NCI-H510A (cell line): ENCODE measurements around the gene MAZ.
"Not testable (repeated sequence)": the region's sequence is repeated elsewhere in the genome, so short reads cannot be mapped to it uniquely, and the experiment has no call there.

Experiments used
- DNase-seq: peaks from one replicate; lab custom pipeline; 2025; lab: John Stamatoyannopoulos, UW

The MAZ gene

GRCh38 chr16:29825145-29826044 is 19.1 kb downstream of the MAZ start:
- DNase-seq, result no peak

GRCh38 chr16:29826342-29826695 is 20.0 kb downstream of the MAZ start:
- DNase-seq, result no peak

GRCh38 chr16:29830774-29831173 is 24.4 kb downstream of the MAZ start:
- DNase-seq, result no peak

- DNase-seq, result no peak
These were observed 25.2 kb downstream of the MAZ start for GRCh38 chr16:29831490-29831889.

- DNase-seq, result not testable (repeated sequence)
These were observed 26.9 kb downstream of the MAZ start for GRCh38 chr16:29833219-29833618.

- DNase-seq, result no peak
These were observed 27.8 kb downstream of the MAZ start for GRCh38 chr16:29834079-29834478.

- no peak for DNase-seq
These were observed 29.6 kb downstream of the MAZ start for GRCh38 chr16:29835926-29836325.

GRCh38 chr16:29836623-29837022 is 30.3 kb downstream of the MAZ start:
- no peak for DNase-seq

GRCh38 chr16:29837841-29838240 is 31.5 kb downstream of the MAZ start:
- DNase-seq, result no peak

GRCh38 chr16:29839822-29840221 is 33.5 kb downstream of the MAZ start:
- DNase-seq, result no peak

- DNase-seq, result no peak
These were observed 33.9 kb downstream of the MAZ start for GRCh38 chr16:29840240-29840639.

GRCh38 chr16:29841631-29842030 is 35.3 kb downstream of the MAZ start:
- no peak for DNase-seq

- DNase-seq, result no peak
These were observed 36.5 kb downstream of the MAZ start for GRCh38 chr16:29842732-29843346.

- no peak for DNase-seq
These were observed 37.6 kb downstream of the MAZ start for GRCh38 chr16:29843931-29844330.

- DNase-seq, result no peak
These were observed 38.4 kb downstream of the MAZ start for GRCh38 chr16:29844575-29845331.

- no peak for DNase-seq
These were observed 39.3 kb downstream of the MAZ start for GRCh38 chr16:29845656-29846055.

- peak; percentile 29 for DNase-seq
These were observed 42.3 kb downstream of the MAZ start for GRCh38 chr16:29848420-29849297.

- DNase-seq, result no peak
These were observed 43.2 kb downstream of the MAZ start for GRCh38 chr16:29849505-29849904.

- DNase-seq, result no peak
These were observed 44.7 kb downstream of the MAZ start for GRCh38 chr16:29850998-29851397.

- no peak for DNase-seq
These were observed 46.3 kb downstream of the MAZ start for GRCh38 chr16:29852654-29853053.

GRCh38 chr16:29854520-29855100 is 48.3 kb downstream of the MAZ start:
- no peak for DNase-seq
